GM21423 (cell line): ENCODE data around the gene TEX47.

ENCODE experiments used
- ATAC-seq: cut with Tn5 transposase; IDR thresholded peaks from one replicate; pipeline ENCODE4 v1.9.1; 2021; ENCODE audit warnings: mild to moderate bottlenecking, moderate library complexity; ENCODE audit not compliant: unreplicated experiment

The TEX47 gene

DNA sequence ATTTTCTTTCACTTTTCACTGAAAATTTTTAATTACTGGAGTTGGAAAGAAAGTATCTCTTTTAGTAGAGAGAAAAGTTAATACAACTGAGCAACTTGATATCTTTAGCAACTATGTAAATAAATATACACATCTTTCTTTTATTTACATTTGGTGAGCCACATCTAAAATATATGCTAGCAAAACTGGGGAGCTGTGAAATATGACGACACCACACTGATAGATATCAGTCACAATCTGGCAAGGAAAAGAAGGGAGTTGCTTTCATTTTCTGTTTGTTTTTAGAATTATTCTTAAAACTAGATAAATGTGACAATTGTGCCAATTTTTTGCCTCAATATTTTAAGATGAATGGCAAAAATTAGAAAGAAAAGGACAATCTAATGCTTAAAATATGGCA lies 38.7 kb downstream of the TEX47 start:
- no peak for ATAC-seq

DNA sequence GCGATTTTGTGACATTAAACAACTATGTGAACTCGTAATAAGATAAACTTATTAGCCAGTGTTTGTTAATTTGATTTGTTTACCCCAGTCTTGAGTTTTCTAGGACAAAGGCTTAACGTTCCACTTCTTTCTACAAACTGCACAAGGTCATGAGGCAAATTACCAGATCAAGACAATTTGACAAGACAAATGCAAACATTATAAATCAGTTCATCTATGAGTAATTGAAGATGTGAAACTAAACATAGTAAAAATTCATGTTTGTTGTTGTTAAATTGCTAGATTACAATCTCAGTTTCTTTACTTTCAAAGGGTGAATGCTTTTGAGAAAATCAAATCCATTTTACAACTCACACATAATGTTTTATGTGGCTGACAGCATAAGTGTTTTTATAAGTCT lies 49.4 kb downstream of the TEX47 start:
- no peak for ATAC-seq
